ENCODE results near the gene METTL13.

METTL13 gene

DNA sequence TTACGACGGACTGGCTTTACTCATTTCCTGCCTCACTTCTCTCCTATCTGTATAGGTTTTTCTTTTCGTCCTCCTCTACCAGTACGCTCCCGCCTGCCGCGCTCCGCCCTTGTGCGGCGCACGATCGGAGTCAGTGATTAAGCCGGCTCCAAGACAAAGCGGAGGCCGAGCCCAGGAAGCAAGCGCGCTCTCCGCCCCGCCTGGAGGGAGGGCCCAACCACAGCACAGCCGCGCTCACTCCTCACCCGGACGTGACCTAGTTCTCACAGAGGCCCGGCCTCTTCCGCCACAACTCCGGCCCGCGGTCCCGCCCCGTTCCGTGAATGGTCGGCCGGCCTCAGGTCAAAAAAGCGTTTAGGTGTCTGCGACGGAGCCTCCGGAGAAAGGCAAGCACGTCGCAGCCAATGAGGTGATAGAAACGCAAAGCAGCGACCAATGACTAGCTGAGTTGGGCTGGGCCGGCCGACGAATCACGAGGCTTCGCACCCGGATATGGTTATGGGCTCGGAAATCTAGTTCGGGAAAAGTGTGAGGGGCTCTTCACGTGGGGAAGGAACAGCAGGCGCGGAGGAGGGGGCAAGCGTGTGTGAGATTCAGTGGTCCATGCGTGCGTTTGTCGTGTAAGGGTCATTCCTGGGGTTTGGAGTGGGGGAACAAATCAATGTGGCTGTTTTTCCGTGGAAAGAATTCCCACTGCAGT lies at the start of gene METTL13:
TSS of gene METTL13 (plus strand) at position 485 of the 700 bp plus-strand sequence. CDS start 308 bp downstream, outside the sequence.
- peak; percentile 99 for DNase-seq

- no peak for DNase-seq
Measured at GRCh38 chr1:171736196-171736595, 45.3 kb upstream of the METTL13 start.

DNA sequence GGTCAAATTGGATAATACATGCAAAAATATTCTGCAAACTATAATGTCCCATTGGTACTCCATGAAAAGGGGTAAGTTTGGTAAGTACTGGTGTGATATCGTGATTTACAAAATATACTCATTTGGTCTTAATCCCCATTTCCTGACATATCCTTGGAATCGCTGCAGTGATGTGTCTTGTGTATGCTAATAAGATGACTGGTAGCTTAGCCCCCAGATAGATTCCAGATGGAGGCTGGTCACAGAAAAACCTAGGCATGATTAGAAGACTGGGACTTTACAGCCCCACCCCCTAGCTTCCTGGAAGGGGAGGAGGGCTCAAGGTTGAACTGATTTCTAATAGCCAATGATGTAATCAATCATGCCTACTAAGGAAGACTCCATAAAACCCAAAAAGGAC lies 42.5 kb upstream of the METTL13 start:
- DNase-seq = no peak

DNA sequence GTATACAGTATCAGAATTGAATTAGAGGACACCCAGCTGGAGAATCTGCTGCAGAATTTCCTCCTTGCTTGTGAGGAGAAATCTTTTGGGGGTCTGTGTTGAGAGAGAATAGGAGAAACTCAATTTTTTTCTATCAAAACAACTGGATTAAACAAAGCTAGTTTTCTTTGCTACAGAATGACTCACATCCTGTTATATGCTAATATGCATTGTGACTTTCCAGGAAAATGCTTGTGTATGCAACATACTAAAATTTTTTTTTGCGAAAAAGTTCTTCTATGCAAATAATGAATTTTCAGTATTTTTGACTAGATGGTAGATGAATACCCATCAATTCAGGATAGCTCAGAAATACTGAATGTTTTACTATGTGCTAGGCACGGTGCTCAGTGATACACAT lies 41.8 kb upstream of the METTL13 start:
- no peak for DNase-seq

DNA sequence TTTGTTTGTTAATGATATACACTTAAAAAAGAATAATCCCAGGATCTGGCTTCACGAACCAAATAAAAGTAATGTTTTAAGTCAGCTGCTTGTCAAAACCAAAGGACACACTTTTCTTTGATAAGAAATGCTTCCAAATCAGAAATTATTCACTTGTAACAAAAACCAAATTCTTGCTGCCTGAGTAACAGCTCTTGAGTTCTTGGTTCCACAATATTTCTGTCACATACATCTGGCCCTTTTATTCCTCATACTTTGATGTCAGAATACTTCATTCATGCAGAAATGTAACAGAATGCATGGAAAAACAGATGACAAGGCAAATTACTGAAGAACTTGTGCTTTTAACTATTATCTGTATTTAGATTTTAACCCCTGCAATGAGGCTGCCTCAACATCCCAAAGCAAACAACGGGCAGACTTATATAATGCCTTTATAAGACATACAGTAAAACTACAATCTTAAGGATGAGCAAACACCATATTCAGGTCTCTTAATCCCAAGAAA lies 41.0 kb upstream of the METTL13 start:
- no peak for DNase-seq

GRCh38 chr1:171740987-171741871 lies 40.2 kb upstream of the METTL13 start:
- peak; percentile 28 for DNase-seq

- DNase-seq = peak; percentile 85
Measured at GRCh38 chr1:171741872-171742576, 39.4 kb upstream of the METTL13 start, which contains the start of gene VAMP4. Gene VAMP4, minus strand, starts transcription at chr1:171742065. Its CDS starts 3,651 bp downstream, at chr1:171738414.

GRCh38 chr1:171742577-171742922 lies 38.9 kb upstream of the METTL13 start:
- peak; percentile 13 for DNase-seq

- DNase-seq = no peak
Measured at GRCh38 chr1:171743081-171743870, 38.2 kb upstream of the METTL13 start.

- no peak for DNase-seq
Measured at GRCh38 chr1:171744986-171745385, 36.5 kb upstream of the METTL13 start.

DNA sequence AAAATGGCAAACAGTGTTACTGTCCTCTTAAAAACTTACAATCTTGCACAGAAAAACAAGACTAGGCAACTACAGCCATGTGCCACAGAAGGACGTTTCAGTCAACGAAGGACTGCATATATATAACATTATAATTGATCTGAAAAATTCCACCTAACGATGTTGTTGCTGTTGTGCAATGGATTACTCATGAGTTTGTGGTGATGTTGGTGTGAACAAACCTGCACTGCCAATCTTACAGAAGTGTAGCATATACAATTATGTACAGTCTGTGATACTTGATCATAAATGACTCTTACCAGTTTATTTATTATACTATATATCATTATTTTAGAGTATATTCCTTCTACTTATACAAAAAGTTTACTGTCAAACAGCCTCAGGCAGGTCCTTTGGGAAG lies 32.8 kb upstream of the METTL13 start:
- no peak for DNase-seq

GRCh38 chr1:171751221-171751620 lies 30.2 kb upstream of the METTL13 start:
- no peak for DNase-seq

- DNase-seq = no peak
Measured at GRCh38 chr1:171753182-171753581, 28.3 kb upstream of the METTL13 start.

DNA sequence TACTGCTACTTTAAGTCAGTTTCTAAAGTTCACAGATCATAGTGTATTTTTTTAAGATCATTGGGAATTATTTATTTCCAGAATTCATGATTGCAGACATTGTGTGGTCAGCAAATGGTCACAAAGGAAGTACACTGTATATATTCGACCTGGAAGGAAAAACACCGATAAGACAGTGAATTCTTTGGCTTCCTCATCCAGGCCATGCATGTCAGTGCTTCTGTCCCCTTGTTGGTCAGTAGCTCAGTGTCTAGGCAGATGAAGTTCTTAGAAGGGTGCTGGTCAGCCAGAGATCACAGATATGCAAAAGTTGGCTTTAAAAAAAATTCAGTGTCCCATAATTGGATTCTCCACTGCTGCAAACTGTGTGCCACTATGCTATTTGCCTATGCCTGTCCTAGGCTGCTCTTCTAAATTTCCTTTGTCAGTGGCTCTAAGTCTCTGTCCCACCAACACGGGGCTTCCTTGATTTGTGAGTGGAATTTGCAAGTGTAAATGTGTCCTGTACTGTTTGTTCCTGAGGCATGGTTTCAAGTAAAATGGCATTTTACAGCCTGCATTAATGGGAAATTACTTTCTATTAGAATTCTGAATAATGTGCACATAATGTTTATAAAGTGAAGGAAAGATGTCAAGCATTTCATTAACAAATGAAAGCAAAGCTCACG lies 27.6 kb upstream of the METTL13 start:
- DNase-seq = no peak

- DNase-seq = no peak
Measured at GRCh38 chr1:171754353-171754705, 27.1 kb upstream of the METTL13 start.

DNA sequence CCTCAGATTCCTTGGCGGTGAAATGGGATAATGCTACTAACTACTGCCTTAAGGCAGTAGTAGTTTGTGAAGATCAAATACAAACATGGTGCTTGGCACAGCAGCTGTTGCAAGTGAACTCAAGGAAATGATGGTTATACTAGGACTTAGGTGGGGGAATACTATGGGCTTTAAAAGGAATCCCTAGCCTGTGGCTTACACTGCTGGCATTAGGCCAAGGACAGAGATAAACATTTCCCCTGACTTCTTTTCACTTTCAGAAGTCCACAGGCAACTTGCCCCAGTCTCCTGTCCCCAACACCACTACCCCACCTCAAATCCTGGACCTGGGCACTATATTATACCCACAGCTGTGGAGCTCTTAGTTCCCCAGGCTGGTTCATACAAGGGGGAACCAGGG lies 26.5 kb upstream of the METTL13 start:
- no peak for DNase-seq

DNA sequence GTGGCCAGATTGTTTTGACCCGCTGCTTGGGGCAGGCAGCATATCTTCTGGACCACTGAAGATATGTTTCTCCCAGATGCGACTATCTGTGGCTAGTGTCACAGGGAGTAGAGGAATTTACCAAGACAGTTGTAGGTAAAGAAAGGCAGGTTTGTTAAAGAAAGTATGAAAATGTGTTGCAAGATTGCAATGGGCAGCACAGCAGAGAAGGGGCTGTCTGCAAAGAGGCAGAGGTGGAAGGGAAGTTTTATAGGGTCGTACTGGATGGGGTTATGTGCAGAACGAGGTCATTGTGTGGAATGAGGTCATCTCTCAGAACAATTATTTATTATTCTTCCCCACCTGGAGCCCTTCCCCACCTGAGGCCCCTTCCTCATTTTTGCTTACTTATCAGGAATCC lies 24.6 kb upstream of the METTL13 start:
- no peak for DNase-seq

- DNase-seq = no peak
Measured at GRCh38 chr1:171758011-171758410, 23.4 kb upstream of the METTL13 start.

- DNase-seq = no peak
Measured at GRCh38 chr1:171762143-171762563, 19.3 kb upstream of the METTL13 start.

DNA sequence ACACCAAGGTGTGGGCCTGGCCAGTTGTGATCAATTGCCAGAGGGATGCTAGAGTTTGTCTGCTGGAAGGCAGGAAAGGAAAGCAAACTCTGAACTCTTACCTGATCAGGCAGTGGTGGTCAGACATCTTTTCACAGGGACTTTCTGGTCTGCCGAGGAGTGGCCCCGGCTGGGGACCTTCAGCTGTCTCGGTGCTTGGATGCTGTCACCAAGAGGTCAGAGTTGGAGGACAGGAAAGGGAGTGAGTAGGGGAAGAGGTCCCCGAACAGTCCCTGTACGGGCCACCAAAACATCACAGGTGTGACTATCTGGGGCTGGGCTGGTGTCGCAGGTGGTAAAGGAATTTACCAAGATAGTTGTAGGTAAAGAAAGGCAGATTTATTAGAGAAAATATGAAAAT lies 17.7 kb upstream of the METTL13 start:
- no peak for DNase-seq

GRCh38 chr1:171769171-171769570 lies 12.3 kb upstream of the METTL13 start:
- no peak for DNase-seq

GRCh38 chr1:171769754-171770153 lies 11.7 kb upstream of the METTL13 start:
- no peak for DNase-seq

Measured in stimulated activated naive CD4-positive, alpha-beta T cell treated with Interleukin-2 at 50 U/mL for 16 hours (primary cell).